Spinal cord (tissue), 10 donors: ENCODE results near the gene SLITRK5. TPM values are rescaled to one million over a fixed set of nuclear protein-coding genes. Genes with fewer than 3 reads are reported as not detected.
A peak's percentile ranks its signal among the peaks of the same experiment; 100 is the strongest.

Experiments used
- DNase-seq, 6 donors: peaks; one replicate each; pipeline versions ENCODE4 v3.0.0 to v3.0.0-alpha.2; 2013 to 2015; ENCODE audit warnings: low spot score in 6 of 6, low read depth in 4 of 6
- H3K27ac ChIP-seq: one replicate; pipeline ENCODE4 v1.5.1; 2013; ENCODE audit warnings: low read depth, low read length, control low read depth
- H3K27me3 ChIP-seq: one replicate; pipeline ENCODE4 v1.6.1; 2013; ENCODE audit warnings: low read length; ENCODE audit not compliant: control insufficient read depth, insufficient read depth
- H3K36me3 ChIP-seq: one replicate; pipeline ENCODE4 v1.6.1; 2013; ENCODE audit warnings: low read length; ENCODE audit not compliant: control insufficient read depth, insufficient read depth
- H3K4me1 ChIP-seq: one replicate; pipeline ENCODE4 v1.6.1; 2013; ENCODE audit warnings: low read length; ENCODE audit not compliant: control insufficient read depth, insufficient read depth
- H3K4me3 ChIP-seq: one replicate; pipeline ENCODE4 v1.5.1; 2013; ENCODE audit warnings: low read depth, low read length, control low read depth
- H3K9me3 ChIP-seq: one replicate; pipeline ENCODE4 v1.6.1; 2013; ENCODE audit warnings: low read length; ENCODE audit not compliant: control insufficient read depth, insufficient read depth
- WGBS: methylation state at CpG from one replicate; pipeline ENCODE4 v1.1.5; 2013; ENCODE audit warnings: missing lambda C conversion rate; ENCODE audit not compliant: insufficient coverage; 5-methylcytosine and 5-hydroxymethylcytosine counted together
- long read RNA-seq, 4 donors: transcript quantifications; one replicate each; lab custom pipeline, GENCODE V29; 2026
- polyA plus RNA-seq, 2 donors: library from polyadenylated mRNA; unstranded; fragments of 120-200 nt; gene quantifications; one replicate each; pipeline ENCODE4 v1.2.1, GENCODE V29; 2013; ENCODE audit not compliant: insufficient read length in 2 of 2
- total RNA-seq, 2 donors: library from RNA; depleted of rRNA in 1 of 2; stranded (reverse); fragments of 120-200 nt in 1 of 2; fragments of >200 nt in 1 of 2; gene quantifications; one replicate each; pipeline versions ENCODE4 v1.2.3 to v1.2.4, GENCODE V29; 2013 to 2014
- donor health status: healthy.

Gene SLITRK5
- total RNA-seq (10 to 100 TPM in 1 of 2 donors, 1 to 10 TPM in 1; 4.4 to 22.3 TPM), polyA plus RNA-seq (10 to 100 TPM; 10.7 to 13.5 TPM)
- long read RNA-seq, donor 1, full-length matches to known transcripts, result 1 of 1 reads
- long read RNA-seq, donor 1, partial matches to known transcripts, result 0 of 1 reads
- long read RNA-seq, donor 1, other reads (novel, unspliced or antisense), result 0 of 1 reads
- long read RNA-seq, donor 2, result 0 reads
- long read RNA-seq, donor 3, partial matches to known transcripts, result 6 of 6 reads
- long read RNA-seq, donor 3, other reads (novel, unspliced or antisense), result 0 of 6 reads
- long read RNA-seq, donor 4, result 0 reads

- no peaks in the 10 kb centered on the region for H3K9me3 ChIP-seq
- no peaks in the 10 kb centered on the region for H3K27me3 ChIP-seq
- H3K27ac ChIP-seq, result peak within 1 kb of the TSS; percentile 98
- peak; percentile 84 to 97 (median 88) for DNase-seq
- peak within 1 kb of the TSS; percentile 83 for H3K4me3 ChIP-seq
- 0% methylated on average over 37 of the region's 43 CpGs for WGBS
- H3K36me3 ChIP-seq, result peaks cover 3% of the 10 kb centered on the region
- H3K4me1 ChIP-seq, result peaks cover under 1% of the 10 kb centered on the region
Observed at GRCh38 chr13:87671031-87671752, at the start of gene SLITRK5. SLITRK5 (plus strand) TSS chr13:87671371; CDS start chr13:87675389, 4,018 bp downstream.

GRCh38 chr13:87622971-87623370, 48.2 kb upstream of the SLITRK5 start:
- H3K36me3 ChIP-seq, result no peaks in the 10 kb centered on the region
- H3K9me3 ChIP-seq, result no peaks in the 10 kb centered on the region
- no peaks in the 10 kb centered on the region for H3K4me1 ChIP-seq
- no CpG with 5 or more reads among the region's 1 CpG for WGBS
- peak in 5 of 6 donors; percentile 10 to 70 (median 28) for DNase-seq
- no peak overlapping the region for H3K27ac ChIP-seq
- H3K4me3 ChIP-seq, result no peak overlapping the region
- no peaks in the 10 kb centered on the region for H3K27me3 ChIP-seq

GRCh38 chr13:87656306-87656705, 14.9 kb upstream of the SLITRK5 start:
- Histone ChIP-seq H3K36me3 (no peaks in the 10 kb centered on the region), H3K27me3 (no peaks in the 10 kb centered on the region), H3K4me1 (no peaks in the 10 kb centered on the region), H3K4me3 (no peak overlapping the region), H3K27ac (no peak overlapping the region), H3K9me3 (no peaks in the 10 kb centered on the region)
- WGBS, result 40% methylated on average over 1 of the region's 2 CpGs
- peak in 5 of 6 donors; percentile 42 to 85 (median 62) for DNase-seq

- H3K4me3 ChIP-seq, result no peak overlapping the region
- H3K27ac ChIP-seq, result no peak overlapping the region
- H3K27me3 ChIP-seq, result no peaks in the 10 kb centered on the region
- H3K4me1 ChIP-seq, result no peaks in the 10 kb centered on the region
- no peaks in the 10 kb centered on the region for H3K36me3 ChIP-seq
- DNase-seq, result peak in 5 of 6 donors; percentile 53 to 83 (median 65)
- WGBS, result 0% methylated on average over 1 of the region's 3 CpGs
- no peaks in the 10 kb centered on the region for H3K9me3 ChIP-seq
Observed at GRCh38 chr13:87661471-87661870, 9.7 kb upstream of the SLITRK5 start.

- no peaks in the 10 kb centered on the region for H3K36me3 ChIP-seq
- H3K9me3 ChIP-seq, result no peaks in the 10 kb centered on the region
- no peak overlapping the region for H3K27ac ChIP-seq
- H3K27me3 ChIP-seq, result no peaks in the 10 kb centered on the region
- no peak overlapping the region for H3K4me3 ChIP-seq
- WGBS, result no CpG with 5 or more reads among the region's 1 CpG
- DNase-seq, result peak in 2 of 6 donors; percentile 16 to 62
- no peaks in the 10 kb centered on the region for H3K4me1 ChIP-seq
Observed at GRCh38 chr13:87666831-87667230, 4.3 kb upstream of the SLITRK5 start.

GRCh38 chr13:87667686-87668085, 3.5 kb upstream of the SLITRK5 start:
- Histone ChIP-seq H3K27ac (no peak overlapping the region), H3K4me1 (no peaks in the 10 kb centered on the region), H3K9me3 (no peaks in the 10 kb centered on the region), H3K27me3 (no peaks in the 10 kb centered on the region), H3K36me3 (no peaks in the 10 kb centered on the region), H3K4me3 (no peak overlapping the region)
- no peak for DNase-seq
- no CpG with 5 or more reads among the region's 1 CpG for WGBS

GRCh38 chr13:87669379-87669978, 1.7 kb upstream of the SLITRK5 start:
- peak in 4 of 6 donors; percentile 60 to 93 (median 72) for DNase-seq
- Histone ChIP-seq H3K4me1 (no peaks in the 10 kb centered on the region), H3K27me3 (no peaks in the 10 kb centered on the region), H3K4me3 (peak overlapping the region; percentile 7), H3K9me3 (no peaks in the 10 kb centered on the region), H3K36me3 (no peaks in the 10 kb centered on the region), H3K27ac (no peak overlapping the region)
- no CpG with 5 or more reads among the region's 3 CpGs for WGBS

- peaks cover 9% of the 10 kb centered on the region for H3K4me1 ChIP-seq
- DNase-seq, result peak in 2 of 6 donors; percentile 69 to 76
- peaks cover 3% of the 10 kb centered on the region for H3K27me3 ChIP-seq
- peaks cover 10% of the 10 kb centered on the region for H3K36me3 ChIP-seq
- peak overlapping the region; percentile 83 for H3K4me3 ChIP-seq
- H3K9me3 ChIP-seq, result no peaks in the 10 kb centered on the region
- WGBS, result under 1% methylated on average over 72 of the region's 89 CpGs
- peak overlapping the region; percentile 98 for H3K27ac ChIP-seq
Observed at GRCh38 chr13:87671753-87672605, 808 bp downstream of the SLITRK5 start.

GRCh38 chr13:87674247-87674738, 3.1 kb downstream of the SLITRK5 start:
- Histone ChIP-seq H3K4me1 (peaks cover 26% of the 10 kb centered on the region), H3K27ac (peak overlapping the region; percentile 98), H3K27me3 (peaks cover 3% of the 10 kb centered on the region), H3K9me3 (no peaks in the 10 kb centered on the region), H3K36me3 (peaks cover 20% of the 10 kb centered on the region), H3K4me3 (peak overlapping the region; percentile 83)
- 0% methylated on average over 18 of the region's 27 CpGs for WGBS
- peak in 3 of 6 donors; percentile 29 to 85 (median 71) for DNase-seq
